ENCODE results near the gene PCYT1A. TPM values are rescaled to one million over a fixed set of nuclear protein-coding genes. Genes with fewer than 3 reads are reported as not detected.

Gene PCYT1A
- total RNA-seq, 2 experiments from 2014 or later = 41.8 to 47.1 TPM

DNA sequence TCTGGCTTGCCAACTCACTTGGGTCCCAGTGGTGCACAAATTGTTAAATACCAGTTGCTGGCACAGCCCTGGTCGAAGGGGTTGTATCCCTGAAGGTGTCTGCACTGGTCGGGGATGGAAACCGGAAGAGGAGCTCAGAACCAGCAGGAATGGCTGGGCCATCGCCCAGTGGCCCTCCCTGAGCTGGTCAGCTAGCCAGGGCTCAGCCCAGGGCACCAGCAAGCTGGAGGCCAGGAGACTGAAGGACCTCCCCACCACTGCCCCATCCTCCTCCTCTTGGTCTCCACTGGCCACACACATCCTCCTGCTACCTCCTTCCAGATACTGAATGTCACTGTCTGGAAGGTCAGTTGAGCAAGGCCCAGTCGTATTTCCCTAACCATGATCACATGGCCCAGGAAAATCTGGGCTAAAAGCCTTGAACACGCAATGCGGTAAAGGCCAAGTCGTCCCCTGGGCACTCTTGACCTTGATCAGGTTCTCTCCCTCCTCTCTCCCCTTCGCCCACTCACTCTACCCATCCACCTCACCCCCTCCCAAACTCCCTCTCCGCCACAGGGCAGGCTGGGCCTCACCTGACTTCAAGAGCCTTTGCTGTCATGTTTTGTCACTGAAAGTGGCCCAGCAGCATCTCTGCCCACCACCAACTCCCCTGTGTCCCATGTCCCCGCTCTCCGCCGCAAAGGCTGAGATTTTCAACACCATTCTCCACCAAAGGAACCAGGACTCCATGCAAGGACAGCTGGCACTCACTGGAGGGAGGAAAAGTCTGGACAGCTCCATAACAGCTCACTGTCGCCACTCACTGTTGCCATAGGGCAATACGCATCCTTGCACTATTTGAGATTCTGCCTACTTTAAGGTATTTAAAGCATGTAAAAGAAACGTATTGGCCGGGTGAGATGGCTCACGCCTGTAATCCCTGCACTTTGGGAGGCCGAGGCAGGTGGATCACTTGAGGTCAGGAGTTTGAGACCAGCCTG, 88.5 kb downstream of the PCYT1A start:
- no peak for ATAC-seq
- no peaks in the 10 kb centered on the region for H3K9me3 Mint-ChIP-seq (ENCODE audit: low read depth)
- ChIA-PET CTCF (interaction anchor here (0.6 to 6.8 kb wide), 4 partner anchors 71 to 173 kb away, joined by 3 to 156 read pairs (median 4); no protein-coding TSS in a partner anchor), POLR2A (no interaction called here)
- no peak for DNase-seq
- peaks cover 7% of the 10 kb centered on the region for H3K4me1 Mint-ChIP-seq
- intact Hi-C loops (cut with DNase I, micrococcal nuclease) = no loop called here
- H3K27ac Mint-ChIP-seq = no peak overlapping the region
- H3K36me3 Mint-ChIP-seq (ENCODE audit: low read depth) = no peaks in the 10 kb centered on the region
- H3K27me3 Mint-ChIP-seq = no peaks in the 10 kb centered on the region
- H3K4me3 Mint-ChIP-seq = no peak overlapping the region

GRCh38 chr3:196198081-196198675, 89.3 kb downstream of the PCYT1A start:
- ChIA-PET POLR2A (no interaction called here), CTCF (interaction anchor here (0.6 to 6.8 kb wide), 4 partner anchors 72 to 126 kb away, joined by 3 to 156 read pairs (median 6); no protein-coding TSS in a partner anchor)
- Mint-ChIP-seq H3K27ac (no peak overlapping the region), H3K36me3 (ENCODE audit: low read depth) (no peaks in the 10 kb centered on the region), H3K4me3 (no peak overlapping the region), H3K27me3 (no peaks in the 10 kb centered on the region), H3K4me1 (peaks cover 13% of the 10 kb centered on the region), H3K9me3 (ENCODE audit: low read depth) (no peaks in the 10 kb centered on the region)
- intact Hi-C loops (cut with DNase I, micrococcal nuclease) = no loop called here
- no peak for ATAC-seq
- no peak for DNase-seq

- Mint-ChIP-seq H3K9me3 (ENCODE audit: low read depth) (no peaks in the 10 kb centered on the region), H3K27ac (no peak overlapping the region), H3K36me3 (ENCODE audit: low read depth) (no peaks in the 10 kb centered on the region), H3K27me3 (no peaks in the 10 kb centered on the region), H3K4me1 (peaks cover 19% of the 10 kb centered on the region), H3K4me3 (no peak overlapping the region)
- ATAC-seq (no peak), DNase-seq (no peak)
- ChIA-PET CTCF (interaction anchor here (0.8 to 6.8 kb wide), 10 partner anchors 18 to 176 kb away, joined by 3 to 156 read pairs (median 4); no protein-coding TSS in a partner anchor), POLR2A (no interaction called here)
- intact Hi-C loops (cut with DNase I, micrococcal nuclease) = loop anchor here (2.0 kb wide), 2 partner anchors 117 to 175 kb away; no protein-coding TSS in a partner anchor
These were observed 90.0 kb downstream of the PCYT1A start for GRCh38 chr3:196197524-196197923.

- no peak overlapping the region for H3K4me3 Mint-ChIP-seq
- H3K36me3 Mint-ChIP-seq (ENCODE audit: low read depth) = no peaks in the 10 kb centered on the region
These were observed 91.8 kb downstream of the PCYT1A start for GRCh38 chr3:196195664-196196265.

DNA sequence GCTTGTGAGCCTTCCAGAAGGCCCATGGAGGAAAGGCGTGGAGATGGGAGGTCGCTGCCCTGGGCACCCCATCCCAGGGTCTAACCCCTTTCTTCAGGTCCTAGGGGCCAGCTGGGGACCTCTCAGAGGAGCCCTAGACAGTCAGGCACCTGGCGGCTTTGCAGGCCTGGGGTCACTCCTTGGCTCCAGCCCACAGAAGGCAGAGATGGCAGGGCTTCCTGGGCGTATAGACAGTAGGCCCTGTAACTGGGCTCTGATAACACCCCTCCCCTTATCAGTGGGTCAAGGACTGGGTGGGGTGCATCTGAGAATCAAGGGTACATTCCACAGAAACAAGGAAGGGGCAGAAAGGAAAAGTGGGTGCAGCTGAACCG, 93.0 kb downstream of the PCYT1A start:
- H3K4me3 Mint-ChIP-seq = no peak overlapping the region
- ATAC-seq (no peak), DNase-seq (no peak)
- H3K27me3 Mint-ChIP-seq = no peaks in the 10 kb centered on the region
- H3K36me3 Mint-ChIP-seq (ENCODE audit: low read depth) = no peaks in the 10 kb centered on the region
- ChIA-PET POLR2A (no interaction called here), CTCF (interaction anchor here (0.9 to 6.8 kb wide), 4 partner anchors 8 to 122 kb away, joined by 3 to 156 read pairs (median 4); no protein-coding TSS in a partner anchor)
- H3K9me3 Mint-ChIP-seq (ENCODE audit: low read depth) = no peaks in the 10 kb centered on the region
- intact Hi-C loops (cut with DNase I, micrococcal nuclease) = no loop called here
- H3K4me1 Mint-ChIP-seq = peaks cover 30% of the 10 kb centered on the region
- no peak overlapping the region for H3K27ac Mint-ChIP-seq

More at GRCh38 chr3:196195664-196196265, 91.8 kb downstream of the PCYT1A start:
- intact Hi-C loops (cut with DNase I, micrococcal nuclease) = loop anchor here (1.0 to 2.0 kb wide), 6 partner anchors 115 to 344 kb away; no protein-coding TSS in a partner anchor
- no peaks in the 10 kb centered on the region for H3K27me3 Mint-ChIP-seq
- DNase-seq (no peak), ATAC-seq (no peak)
- no peak overlapping the region for H3K27ac Mint-ChIP-seq
- ChIA-PET POLR2A (no interaction called here), CTCF (interaction anchor here (0.6 to 6.8 kb wide), 13 partner anchors 9 to 170 kb away, joined by 3 to 156 read pairs (median 5); no protein-coding TSS in a partner anchor)
- no peaks in the 10 kb centered on the region for H3K9me3 Mint-ChIP-seq (ENCODE audit: low read depth)
- peaks cover 30% of the 10 kb centered on the region for H3K4me1 Mint-ChIP-seq

GRCh38 chr3:196193736-196194541, 93.6 kb downstream of the PCYT1A start:
- H3K27ac Mint-ChIP-seq = peak overlapping the region; percentile 95
- H3K36me3 Mint-ChIP-seq (ENCODE audit: low read depth) = no peaks in the 10 kb centered on the region
- ChIA-PET POLR2A (no interaction called here), CTCF (interaction anchor here (0.9 to 6.8 kb wide), 3 partner anchors 14 to 122 kb away, joined by 4 to 156 read pairs (median 5); no protein-coding TSS in a partner anchor)
- intact Hi-C loops (cut with DNase I, micrococcal nuclease) = no loop called here
- peaks cover 30% of the 10 kb centered on the region for H3K4me1 Mint-ChIP-seq
- ATAC-seq = no peak
- no peaks in the 10 kb centered on the region for H3K27me3 Mint-ChIP-seq
- no peak for DNase-seq
- no peak overlapping the region for H3K4me3 Mint-ChIP-seq
- no peaks in the 10 kb centered on the region for H3K9me3 Mint-ChIP-seq (ENCODE audit: low read depth)

DNA sequence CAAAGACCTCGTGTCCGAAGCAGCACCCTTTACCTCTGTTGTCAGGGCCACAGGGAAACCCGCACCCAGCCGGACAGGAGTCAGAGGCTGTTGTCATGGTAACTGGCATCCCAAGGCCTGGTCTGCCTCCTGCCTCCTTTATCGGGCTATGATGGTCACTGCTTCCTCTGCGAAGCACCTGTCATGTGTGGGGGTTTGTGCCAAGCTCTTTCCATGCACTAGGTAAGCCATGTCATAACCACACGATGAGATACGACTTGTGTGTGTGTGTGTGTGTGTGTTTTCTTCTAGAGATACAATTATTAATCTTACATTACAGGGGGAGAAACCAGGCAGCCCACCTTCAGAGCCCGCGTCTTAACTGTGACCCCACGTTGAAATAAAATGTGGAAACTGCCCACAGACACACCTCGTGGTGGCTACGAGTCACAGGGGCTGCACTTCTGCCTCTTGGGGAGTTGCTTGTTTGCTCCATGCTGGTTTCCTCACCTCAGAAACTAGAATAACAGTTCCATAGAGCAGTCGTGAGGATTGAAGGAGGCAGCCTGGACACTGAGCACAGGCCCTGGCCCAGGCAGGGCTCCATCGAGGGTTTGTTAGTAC, 94.3 kb downstream of the PCYT1A start:
- H3K4me1 Mint-ChIP-seq = peaks cover 30% of the 10 kb centered on the region
- no peaks in the 10 kb centered on the region for H3K27me3 Mint-ChIP-seq
- H3K9me3 Mint-ChIP-seq (ENCODE audit: low read depth) = no peaks in the 10 kb centered on the region
- DNase-seq (peak; percentile 28), ATAC-seq (peak; percentile 11)
- ChIA-PET CTCF (interaction anchor here (1.0 to 6.8 kb wide), 2 partner anchors 11 to 121 kb away, joined by 3 to 156 read pairs; no protein-coding TSS in a partner anchor), POLR2A (interaction anchor here (2.0 kb wide), 1 partner anchor 14 kb away, joined by 6 read pairs; no protein-coding TSS in a partner anchor)
- peak overlapping the region; percentile 95 for H3K27ac Mint-ChIP-seq
- no peak overlapping the region for H3K4me3 Mint-ChIP-seq
- intact Hi-C loops (cut with DNase I, micrococcal nuclease) = no loop called here
- no peaks in the 10 kb centered on the region for H3K36me3 Mint-ChIP-seq (ENCODE audit: low read depth)

DNA sequence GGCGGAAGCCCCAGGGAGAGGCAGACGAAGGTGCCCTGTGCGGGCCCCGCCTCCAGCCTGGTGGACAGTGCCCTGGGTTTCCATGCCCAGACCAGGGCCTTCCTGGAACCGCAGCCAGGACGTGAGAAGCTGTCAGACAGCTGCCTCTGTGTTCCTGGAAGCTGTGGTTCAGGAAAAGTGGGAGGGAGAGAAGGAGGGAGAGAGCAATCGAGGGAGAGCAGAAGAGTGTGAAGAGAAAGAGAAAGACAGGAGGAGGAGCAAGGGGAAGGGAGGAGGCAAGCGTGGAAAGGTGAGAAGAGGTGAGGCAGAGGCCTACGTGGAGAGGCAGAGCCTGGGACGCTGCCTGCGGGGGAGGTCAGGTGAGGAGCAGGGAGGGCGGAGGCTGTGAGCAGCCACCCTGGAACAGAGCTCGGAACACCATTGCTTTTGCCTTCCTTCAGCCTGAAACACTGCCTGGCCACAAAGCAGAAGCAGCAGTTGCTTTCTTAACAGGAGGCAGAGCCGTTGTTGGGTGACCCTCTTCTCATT, 94.9 kb downstream of the PCYT1A start:
- no peaks in the 10 kb centered on the region for H3K9me3 Mint-ChIP-seq (ENCODE audit: low read depth)
- intact Hi-C loops (cut with DNase I, micrococcal nuclease) = loop anchor here in 1 of 2 experiments (1.0 kb wide), 1 partner anchor 9 kb away; no protein-coding TSS in a partner anchor
- H3K27me3 Mint-ChIP-seq = no peaks in the 10 kb centered on the region
- ChIA-PET POLR2A (interaction anchor here (0.6 to 2.0 kb wide), 2 partner anchors 13 to 286 kb away, joined by 3 to 6 read pairs; no protein-coding TSS in a partner anchor), CTCF (interaction anchor here (0.7 to 1.0 kb wide), 2 partner anchors 9 to 10 kb away, joined by 3 read pairs; no protein-coding TSS in a partner anchor)
- ATAC-seq = peak; percentile 28
- H3K4me1 Mint-ChIP-seq = peaks cover 30% of the 10 kb centered on the region
- H3K4me3 Mint-ChIP-seq = peak overlapping the region; percentile 40
- H3K27ac Mint-ChIP-seq = peak overlapping the region; percentile 95
- no peaks in the 10 kb centered on the region for H3K36me3 Mint-ChIP-seq (ENCODE audit: low read depth)
- DNase-seq = peak; percentile 58

- Mint-ChIP-seq H3K27me3 (no peaks in the 10 kb centered on the region), H3K36me3 (ENCODE audit: low read depth) (no peaks in the 10 kb centered on the region), H3K4me3 (peak overlapping the region; percentile 40), H3K4me1 (peaks cover 31% of the 10 kb centered on the region), H3K9me3 (ENCODE audit: low read depth) (no peaks in the 10 kb centered on the region), H3K27ac (peak overlapping the region; percentile 95)
- intact Hi-C loops (cut with DNase I, micrococcal nuclease) = loop anchor here in 1 of 2 experiments (1.0 kb wide), 1 partner anchor 9 kb away; no protein-coding TSS in a partner anchor
- ATAC-seq (peak; percentile 62), DNase-seq (peak; percentile 70)
- ChIA-PET POLR2A (interaction anchor here (0.6 to 2.0 kb wide), 2 partner anchors 13 to 286 kb away, joined by 3 to 6 read pairs; no protein-coding TSS in a partner anchor), CTCF (interaction anchor here (0.7 to 1.0 kb wide), 2 partner anchors 8 to 10 kb away, joined by 3 read pairs; no protein-coding TSS in a partner anchor)
These were observed 95.4 kb downstream of the PCYT1A start for GRCh38 chr3:196192036-196192523.
